SH-SY5Y (cell line): ENCODE measurements around the gene SOX10.

ENCODE experiments used
- GATA2 ChIP-seq: IDR thresholded peaks from 2 replicates; pipeline ENCODE4 v1.6.1; 2011; ENCODE audit warnings: mild to moderate bottlenecking, low read depth, low read length
- GATA3 ChIP-seq: IDR thresholded peaks from 2 replicates; pipeline ENCODE4 v1.6.1; 2011; ENCODE audit warnings: low read depth, mild to moderate bottlenecking, low read length, moderate library complexity

DNA sequence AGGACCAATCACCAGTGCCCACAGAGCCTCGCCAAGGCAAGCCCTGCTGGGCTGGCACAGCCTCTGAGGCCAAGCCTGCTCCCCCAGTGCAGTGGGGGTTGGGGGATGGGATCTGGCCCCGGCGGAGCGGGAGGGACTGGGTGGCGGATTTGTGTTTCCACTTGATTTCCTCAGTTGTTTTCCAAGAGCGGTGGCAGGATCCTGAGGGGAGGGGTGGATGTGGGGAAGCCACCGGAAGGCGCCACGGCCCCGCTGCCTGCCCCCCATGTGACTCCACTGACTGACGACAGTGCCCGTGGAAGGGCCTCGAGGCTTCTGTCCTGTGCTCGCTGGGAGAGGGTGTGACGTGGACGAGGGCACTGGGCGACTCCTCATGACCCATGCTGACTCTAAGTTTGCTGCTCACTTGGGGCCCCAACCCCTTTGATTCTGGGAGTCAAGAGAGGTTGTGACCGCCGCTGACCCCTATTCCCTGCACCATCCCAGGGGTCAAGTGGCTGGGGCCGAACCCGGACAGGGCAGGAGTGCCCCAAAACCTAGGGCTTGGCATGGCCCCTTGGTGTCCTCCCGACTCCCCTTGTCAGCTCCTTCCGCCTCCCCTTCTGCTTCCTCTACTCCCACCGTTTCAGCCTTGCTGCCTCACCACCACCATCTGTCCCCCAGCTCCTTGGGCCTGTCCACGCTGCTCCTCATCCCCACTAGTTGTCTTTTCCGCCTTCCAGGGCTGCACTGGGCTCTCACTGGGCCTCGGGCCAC is 49.3 kb upstream of the SOX10 start:
- no peak for TF ChIP-seq GATA2
- no peak for TF ChIP-seq GATA3
